HUES64 (cell line): ENCODE results near the gene HMX1.

Experiments
- H3K27ac ChIP-seq: 2 replicates; pipeline ENCODE4 v1.7.0; 2013; ENCODE audit warnings: low read depth, low read length, inconsistent platforms
- H3K27me3 ChIP-seq: 2 replicates; pipeline ENCODE4 v1.6.1; 2013; ENCODE audit warnings: mild to moderate bottlenecking, low read length; ENCODE audit not compliant: insufficient read depth
- H3K36me3 ChIP-seq: 2 replicates; pipeline ENCODE4 v1.6.1; 2013; ENCODE audit warnings: mild to moderate bottlenecking, low read length; ENCODE audit not compliant: insufficient read depth
- H3K4me1 ChIP-seq: 2 replicates; pipeline ENCODE4 v1.6.1; 2013; ENCODE audit warnings: mild to moderate bottlenecking, low read length, moderate library complexity; ENCODE audit not compliant: insufficient read depth
- H3K4me3 ChIP-seq: 2 replicates; pipeline ENCODE4 v1.5.1; 2013; ENCODE audit warnings: mild to moderate bottlenecking, low read length, moderate library complexity
- H3K9ac ChIP-seq: 2 replicates; pipeline ENCODE4 v1.6.1; 2013; ENCODE audit warnings: mild to moderate bottlenecking, low read depth, low read length
- H3K9me3 ChIP-seq: 2 replicates; pipeline ENCODE4 v1.6.1; 2013; ENCODE audit warnings: low read depth, low read length; ENCODE audit not compliant: insufficient read depth
- WGBS: fragments of 150-250, 120-280 bp; methylation state at CpG from one replicate; pipeline ENCODE4 v1.1.7; 2013; ENCODE audit warnings: missing lambda C conversion rate; 5-methylcytosine and 5-hydroxymethylcytosine counted together

HMX1 gene

GRCh38 chr4:8831221-8832112 lies 40.2 kb downstream of the HMX1 start:
- Histone ChIP-seq H3K27ac (no peak overlapping the region), H3K9ac (no peak overlapping the region), H3K27me3 (no peaks in the 10 kb centered on the region), H3K9me3 (peaks cover 8% of the 10 kb centered on the region; the same call in 1 of the 2 replicates), H3K4me1 (no peaks in the 10 kb centered on the region), H3K36me3 (no peaks in the 10 kb centered on the region), H3K4me3 (no peak overlapping the region)
- 90% methylated on average over 13 of the region's 13 CpGs for WGBS

- H3K4me1 ChIP-seq = no peaks in the 10 kb centered on the region
- no peaks in the 10 kb centered on the region for H3K36me3 ChIP-seq
- H3K27ac ChIP-seq = no peak overlapping the region
- 91% methylated on average over 11 of the region's 11 CpGs for WGBS
- H3K9ac ChIP-seq = no peak overlapping the region
- peaks cover 8% of the 10 kb centered on the region; the same call in 1 of the 2 replicates for H3K9me3 ChIP-seq
- H3K27me3 ChIP-seq = no peaks in the 10 kb centered on the region; the same call in 1 of the 2 replicates
- H3K4me3 ChIP-seq = no peak overlapping the region
These were observed 40.9 kb downstream of the HMX1 start for GRCh38 chr4:8830611-8831200.

- Histone ChIP-seq H3K4me3 (no peak overlapping the region), H3K9me3 (peaks cover 8% of the 10 kb centered on the region; the same call in 1 of the 2 replicates), H3K27me3 (no peaks in the 10 kb centered on the region; the same call in 1 of the 2 replicates), H3K36me3 (no peaks in the 10 kb centered on the region), H3K9ac (no peak overlapping the region), H3K27ac (no peak overlapping the region), H3K4me1 (no peaks in the 10 kb centered on the region)
- 89% methylated on average over 7 of the region's 7 CpGs for WGBS
These were observed 41.6 kb downstream of the HMX1 start for GRCh38 chr4:8830056-8830455.

- Histone ChIP-seq H3K27ac (no peak overlapping the region), H3K9me3 (peaks cover 8% of the 10 kb centered on the region; the same call in 1 of the 2 replicates), H3K4me3 (no peak overlapping the region), H3K36me3 (no peaks in the 10 kb centered on the region), H3K27me3 (no peaks in the 10 kb centered on the region; the same call in 1 of the 2 replicates), H3K9ac (no peak overlapping the region), H3K4me1 (no peaks in the 10 kb centered on the region)
- 95% methylated on average over 2 of the region's 2 CpGs for WGBS
These were observed 42.1 kb downstream of the HMX1 start for GRCh38 chr4:8829584-8829983.

GRCh38 chr4:8828869-8829268 lies 42.8 kb downstream of the HMX1 start:
- Histone ChIP-seq H3K36me3 (no peaks in the 10 kb centered on the region), H3K9me3 (peaks cover 8% of the 10 kb centered on the region; the same call in 1 of the 2 replicates), H3K4me1 (no peaks in the 10 kb centered on the region), H3K4me3 (no peak overlapping the region), H3K9ac (no peak overlapping the region), H3K27ac (no peak overlapping the region), H3K27me3 (no peaks in the 10 kb centered on the region; the same call in 1 of the 2 replicates)
- 97% methylated on average over 4 of the region's 4 CpGs for WGBS

GRCh38 chr4:8821151-8821950 lies 50.3 kb downstream of the HMX1 start:
- WGBS = 91% methylated on average over 21 of the region's 21 CpGs
- Histone ChIP-seq H3K27ac (no peak overlapping the region), H3K9me3 (no peaks in the 10 kb centered on the region), H3K36me3 (no peaks in the 10 kb centered on the region), H3K4me1 (no peaks in the 10 kb centered on the region), H3K9ac (no peak overlapping the region), H3K4me3 (no peak overlapping the region), H3K27me3 (no peaks in the 10 kb centered on the region; the same call in 1 of the 2 replicates)

- Histone ChIP-seq H3K4me3 (no peak overlapping the region), H3K4me1 (no peaks in the 10 kb centered on the region), H3K9me3 (no peaks in the 10 kb centered on the region), H3K9ac (no peak overlapping the region), H3K27ac (no peak overlapping the region), H3K27me3 (no peaks in the 10 kb centered on the region), H3K36me3 (no peaks in the 10 kb centered on the region)
- WGBS = 93% methylated on average over 30 of the region's 30 CpGs
These were observed 51.2 kb downstream of the HMX1 start for GRCh38 chr4:8820178-8821102.

GRCh38 chr4:8819473-8820177 lies 52.0 kb downstream of the HMX1 start:
- Histone ChIP-seq H3K36me3 (no peaks in the 10 kb centered on the region), H3K4me1 (no peaks in the 10 kb centered on the region), H3K9ac (no peak overlapping the region), H3K9me3 (no peaks in the 10 kb centered on the region), H3K27me3 (no peaks in the 10 kb centered on the region), H3K27ac (no peak overlapping the region), H3K4me3 (no peak overlapping the region)
- 86% methylated on average over 18 of the region's 19 CpGs for WGBS

GRCh38 chr4:8819019-8819418 lies 52.6 kb downstream of the HMX1 start:
- no peak overlapping the region for H3K4me3 ChIP-seq
- no peaks in the 10 kb centered on the region for H3K27me3 ChIP-seq
- H3K9ac ChIP-seq = no peak overlapping the region
- H3K9me3 ChIP-seq = no peaks in the 10 kb centered on the region
- 86% methylated on average over 8 of the region's 8 CpGs for WGBS
- no peak overlapping the region for H3K27ac ChIP-seq
- no peaks in the 10 kb centered on the region for H3K36me3 ChIP-seq
- H3K4me1 ChIP-seq = no peaks in the 10 kb centered on the region
